IPS-18c (cell line): ENCODE data around the gene JAG2.
A peak's percentile ranks its signal among the peaks of the same experiment; 100 is the strongest.

Source experiments
- H3K4me3 ChIP-seq: 2 replicates; pipeline ENCODE4 v1.7.0; 2013; ENCODE audit warnings: low read depth, mild to moderate bottlenecking, low read length, moderate library complexity; ENCODE audit not compliant: insufficient read depth
- H3K9me3 ChIP-seq: one replicate; pipeline ENCODE4 v1.6.1; 2013; ENCODE audit warnings: mild to moderate bottlenecking, low read length, moderate library complexity; ENCODE audit not compliant: control insufficient read depth, insufficient read depth

Gene JAG2

GRCh38 chr14:105168496-105168978 lies at the start of gene JAG2:
TSS of gene JAG2 (minus strand) at chr14:105168776. CDS start at chr14:105168420, 356 bp downstream.
- peak within 1 kb of the TSS; percentile 43 for H3K4me3 ChIP-seq
- no peaks in the 10 kb centered on the region for H3K9me3 ChIP-seq

- Histone ChIP-seq H3K4me3 (no peak overlapping the region), H3K9me3 (no peaks in the 10 kb centered on the region)
These were observed 49.2 kb upstream of the JAG2 start for GRCh38 chr14:105217774-105218173.

GRCh38 chr14:105216490-105217247 lies 48.1 kb upstream of the JAG2 start:
- H3K4me3 ChIP-seq: no peak overlapping the region; the same call in 1 of the 2 replicates

GRCh38 chr14:105215602-105216001 lies 47.0 kb upstream of the JAG2 start:
- no peak overlapping the region for H3K4me3 ChIP-seq

More at GRCh38 chr14:105216490-105217247, 48.1 kb upstream of the JAG2 start:
- H3K9me3 ChIP-seq: no peaks in the 10 kb centered on the region

GRCh38 chr14:105214324-105214915 lies 45.8 kb upstream of the JAG2 start:
- no peak overlapping the region for H3K4me3 ChIP-seq
- no peaks in the 10 kb centered on the region for H3K9me3 ChIP-seq

More at GRCh38 chr14:105215602-105216001, 47.0 kb upstream of the JAG2 start:
- no peaks in the 10 kb centered on the region for H3K9me3 ChIP-seq

GRCh38 chr14:105213361-105213760 lies 44.8 kb upstream of the JAG2 start:
- Histone ChIP-seq H3K4me3 (no peak overlapping the region), H3K9me3 (no peaks in the 10 kb centered on the region)

- Histone ChIP-seq H3K9me3 (no peaks in the 10 kb centered on the region), H3K4me3 (no peak overlapping the region)
These were observed 44.1 kb upstream of the JAG2 start for GRCh38 chr14:105212541-105213300.

- no peaks in the 10 kb centered on the region for H3K9me3 ChIP-seq
- H3K4me3 ChIP-seq: no peak overlapping the region
These were observed 43.1 kb upstream of the JAG2 start for GRCh38 chr14:105211758-105212089.

GRCh38 chr14:105211086-105211757 lies 42.6 kb upstream of the JAG2 start:
- Histone ChIP-seq H3K4me3 (no peak overlapping the region), H3K9me3 (no peaks in the 10 kb centered on the region)

GRCh38 chr14:105210266-105211025 lies 41.9 kb upstream of the JAG2 start:
- Histone ChIP-seq H3K9me3 (no peaks in the 10 kb centered on the region), H3K4me3 (no peak overlapping the region)

GRCh38 chr14:105209646-105210045 lies 41.1 kb upstream of the JAG2 start:
- H3K4me3 ChIP-seq: no peak overlapping the region

GRCh38 chr14:105209091-105209490 lies 40.5 kb upstream of the JAG2 start:
- H3K4me3 ChIP-seq: no peak overlapping the region
- H3K9me3 ChIP-seq: no peaks in the 10 kb centered on the region

More at GRCh38 chr14:105209646-105210045, 41.1 kb upstream of the JAG2 start:
- H3K9me3 ChIP-seq: no peaks in the 10 kb centered on the region

GRCh38 chr14:105208738-105209075 lies 40.1 kb upstream of the JAG2 start:
- H3K4me3 ChIP-seq: no peak overlapping the region
- H3K9me3 ChIP-seq: no peaks in the 10 kb centered on the region

- H3K9me3 ChIP-seq: no peaks in the 10 kb centered on the region
- no peak overlapping the region for H3K4me3 ChIP-seq
These were observed 39.6 kb upstream of the JAG2 start for GRCh38 chr14:105207996-105208737.

- Histone ChIP-seq H3K9me3 (no peaks in the 10 kb centered on the region), H3K4me3 (no peak overlapping the region)
These were observed 38.9 kb upstream of the JAG2 start for GRCh38 chr14:105207460-105207901.

GRCh38 chr14:105206873-105207272 lies 38.3 kb upstream of the JAG2 start:
- Histone ChIP-seq H3K4me3 (no peak overlapping the region), H3K9me3 (no peaks in the 10 kb centered on the region)
